CD4-positive, alpha-beta memory T cell (primary cell): ENCODE results near the gene AK1. TPM values are rescaled to one million over a fixed set of nuclear protein-coding genes. Genes with fewer than 3 reads are reported as not detected.
A peak's percentile ranks its signal among the peaks of the same experiment; 100 is the strongest.

Source experiments
- CTCF ChIA-PET: fragments of 350-600 bp; sonication (Branson Sonifier 250); formaldehyde crosslinking; loops from one replicate; lab custom pipeline; 2021; ENCODE audit warnings: inconsistent platforms; ENCODE audit not compliant: partially characterized antibody; lab: Charles Lee
- POLR2A ChIA-PET: fragments of 350-600 bp; sonication (Branson Sonifier 250); formaldehyde crosslinking; loops from one replicate; lab custom pipeline; 2021; ENCODE audit not compliant: partially characterized antibody; lab: Charles Lee
- DNase-seq, 5 donors: peaks; one replicate each; pipeline versions ENCODE4 v3.0.0 to v3.0.0-alpha.2; 2020 to 2022; ENCODE audit warnings: mixed read lengths in 1 of 5
- H3K27ac ChIP-seq: one replicate; pipeline ENCODE4 v1.7.0; 2013; ENCODE audit warnings: low read depth, low read length
- H3K27me3 ChIP-seq: 2 replicates; pipeline ENCODE4 v1.7.0; 2013; ENCODE audit warnings: mild to moderate bottlenecking, low read length, moderate library complexity; ENCODE audit not compliant: insufficient read depth
- H3K36me3 ChIP-seq: 2 replicates; pipeline ENCODE4 v1.7.0; 2013; ENCODE audit warnings: mild to moderate bottlenecking, low read length, moderate library complexity; ENCODE audit not compliant: insufficient read depth
- H3K4me1 ChIP-seq: 2 replicates; pipeline ENCODE4 v1.7.0; 2013; ENCODE audit warnings: mild to moderate bottlenecking, low read length, moderate library complexity; ENCODE audit not compliant: insufficient read depth
- H3K4me3 ChIP-seq, 2 donors: one replicate each; pipeline ENCODE4 v1.7.0; 2013; ENCODE audit warnings: low read length in 2 of 2, mild to moderate bottlenecking in 1 of 2
- H3K9me3 ChIP-seq, 2 donors: one replicate each; pipeline ENCODE4 v1.7.0; 2013; ENCODE audit warnings: low read length in 2 of 2, control low read depth in 1 of 2; ENCODE audit not compliant: control insufficient read depth in 1 of 2
- H3K27ac Mint-ChIP-seq, 7 donors: one replicate each; pipeline ENCODE4 v1.8.0; 2020 to 2021; ENCODE audit warnings: mixed read lengths in 7 of 7, mild to moderate bottlenecking in 6 of 7, inconsistent platforms in 3 of 7, moderate library complexity in 3 of 7
- H3K27me3 Mint-ChIP-seq, 2 donors: one replicate each; pipeline ENCODE4 v1.8.0; 2020 to 2021; ENCODE audit warnings: mixed read lengths in 2 of 2
- H3K36me3 Mint-ChIP-seq, 2 donors: one replicate each; pipeline ENCODE4 v1.8.0; 2020 to 2021; ENCODE audit warnings: mixed read lengths in 2 of 2, inconsistent platforms in 1 of 2, mild to moderate bottlenecking in 1 of 2
- H3K4me1 Mint-ChIP-seq, 4 donors: one replicate each; pipeline ENCODE4 v1.8.0; 2020 to 2021; ENCODE audit warnings: mixed read lengths in 4 of 4, mild to moderate bottlenecking in 1 of 4
- H3K4me3 Mint-ChIP-seq, 8 donors: one replicate each; pipeline ENCODE4 v1.8.0; 2020 to 2021; ENCODE audit warnings: mixed read lengths in 8 of 8, mild to moderate bottlenecking in 7 of 8, moderate library complexity in 6 of 8, inconsistent platforms in 3 of 8
- H3K9me3 Mint-ChIP-seq, 8 donors: one replicate each; pipeline ENCODE4 v1.8.0; 2020 to 2021; ENCODE audit warnings: mixed read lengths in 8 of 8, mild to moderate bottlenecking in 5 of 8, inconsistent platforms in 3 of 8, moderate library complexity in 1 of 8
- intact Hi-C: fragments of 100-400 bp; cut with micrococcal nuclease; formaldehyde crosslinking; loops from one replicate; pipeline ENCODE4 v1.15.1; 2023
- polyA plus RNA-seq, 2 donors: library from polyadenylated mRNA; unstranded; fragments of 300-500 nt; fragmentation: Illumina TruSeq; gene quantifications; one replicate each; pipeline ENCODE4 v1.2.3, GENCODE V29; 2021
- total RNA-seq, 2 experiments: library from RNA; stranded (reverse); gene quantifications; one replicate each; pipeline ENCODE4 v1.2.3, GENCODE V29; 2021

The AK1 gene
- total and polyA plus RNA-seq, 4 experiments from 2014 or later = 0.53 to 62.7 (median 58.1) TPM; not detected in 1

GRCh38 chr9:127916720-127917581 is 39.5 kb upstream of the AK1 start, which contains the start of gene ST6GALNAC4:
Gene ST6GALNAC4, minus strand, starts transcription at chr9:127917041. Its CDS starts 622 bp downstream, at chr9:127916419.
- peak; percentile 90 to 93 (median 91) for DNase-seq
- POLR2A ChIA-PET = interaction anchor here (0.6 to 6.3 kb wide), 17 partner anchors 9 to 309 kb away, joined by 3 to 87 read pairs (median 4); partner anchors contain the start of genes CDK9, DPM2, PIP5KL1 and PTRH1
- no peaks in the 10 kb centered on the region for H3K27me3 Mint-ChIP-seq
- no peaks in the 10 kb centered on the region for H3K9me3 ChIP-seq
- peaks cover 7 to 17% of the 10 kb centered on the region in 2 donors for H3K36me3 Mint-ChIP-seq
- H3K27me3 ChIP-seq = no peaks in the 10 kb centered on the region
- peak within 1 kb of the TSS; percentile 63 to 84 (median 79) for H3K27ac Mint-ChIP-seq
- peaks cover 12 to 65% (median 39%) of the 10 kb centered on the region in 4 donors for H3K4me1 Mint-ChIP-seq
- intact Hi-C loops = loop anchor here (1.0 to 5.0 kb wide), 8 partner anchors 11 to 415 kb away; partner anchors contain the start of genes FPGS, PIP5KL1, STXBP1 and TOR2A
- peak within 1 kb of the TSS; percentile 66 to 76 for H3K4me3 ChIP-seq
- H3K4me3 Mint-ChIP-seq = peak within 1 kb of the TSS; percentile 78 to 88 (median 84)
- H3K4me1 ChIP-seq = peaks cover 38% of the 10 kb centered on the region
- CTCF ChIA-PET = interaction anchor here (0.8 to 4.3 kb wide), 11 partner anchors 9 to 339 kb away, joined by 3 to 30 read pairs (median 5); partner anchors contain the start of genes ST6GALNAC6 and TOR2A
- H3K9me3 Mint-ChIP-seq = no peaks in the 10 kb centered on the region
- H3K36me3 ChIP-seq = no peaks in the 10 kb centered on the region
- H3K27ac ChIP-seq = peak within 1 kb of the TSS; percentile 52

GRCh38 chr9:127915801-127916719 is 38.6 kb upstream of the AK1 start:
- H3K4me1 Mint-ChIP-seq = peaks cover 12 to 67% (median 37%) of the 10 kb centered on the region in 4 donors
- H3K27me3 ChIP-seq = no peaks in the 10 kb centered on the region
- peak overlapping the region; percentile 63 to 84 (median 79) for H3K27ac Mint-ChIP-seq
- H3K4me3 Mint-ChIP-seq = peak overlapping the region; percentile 78 to 84 (median 82)
- no peaks in the 10 kb centered on the region for H3K9me3 ChIP-seq
- peak overlapping the region; percentile 66 to 76 for H3K4me3 ChIP-seq
- H3K4me1 ChIP-seq = peaks cover 31% of the 10 kb centered on the region
- H3K36me3 ChIP-seq = no peaks in the 10 kb centered on the region
- peak overlapping the region; percentile 52 for H3K27ac ChIP-seq
- ChIA-PET CTCF (interaction anchor here (0.8 to 4.3 kb wide), 10 partner anchors 10 to 338 kb away, joined by 3 to 30 read pairs (median 6); partner anchors contain the start of genes ST6GALNAC6 and TOR2A), POLR2A (interaction anchor here (0.5 to 6.3 kb wide), 14 partner anchors 10 to 296 kb away, joined by 3 to 87 read pairs (median 4); partner anchors contain the start of genes CDK9, DPM2, ENG and PIP5KL1)
- intact Hi-C loops = loop anchor here (2.0 to 5.0 kb wide), 5 partner anchors 13 to 414 kb away; partner anchors contain the start of genes FPGS and STXBP1
- peaks cover 11 to 24% of the 10 kb centered on the region in 2 donors for H3K36me3 Mint-ChIP-seq
- peak in 1 of 5 donors; percentile 65 for DNase-seq
- no peaks in the 10 kb centered on the region for H3K27me3 Mint-ChIP-seq
- H3K9me3 Mint-ChIP-seq = no peaks in the 10 kb centered on the region

GRCh38 chr9:127915325-127915752 is 37.9 kb upstream of the AK1 start:
- H3K36me3 ChIP-seq = no peaks in the 10 kb centered on the region
- Mint-ChIP-seq H3K9me3 (no peaks in the 10 kb centered on the region), H3K4me3 (peak overlapping the region in 7 of 8 donors; percentile 31 to 84 (median 82)), H3K4me1 (peaks cover 18 to 73% (median 43%) of the 10 kb centered on the region in 4 donors), H3K36me3 (peaks cover 17 to 30% of the 10 kb centered on the region in 2 donors), H3K27me3 (no peaks in the 10 kb centered on the region), H3K27ac (peak overlapping the region in 6 of 7 donors; percentile 59 to 84 (median 69))
- intact Hi-C loops = loop anchor here (5.0 kb wide), 3 partner anchors 43 to 413 kb away; partner anchors contain the start of gene STXBP1
- no peak overlapping the region for H3K4me3 ChIP-seq
- H3K27me3 ChIP-seq = no peaks in the 10 kb centered on the region
- H3K27ac ChIP-seq = no peak overlapping the region
- peaks cover 35% of the 10 kb centered on the region for H3K4me1 ChIP-seq
- POLR2A ChIA-PET = interaction anchor here (0.5 to 6.3 kb wide), 8 partner anchors 11 to 296 kb away, joined by 3 to 87 read pairs (median 10); partner anchors contain the start of genes CDK9, DPM2, ENG and TOR2A
- DNase-seq = peak in 1 of 5 donors; percentile 13
- no peaks in the 10 kb centered on the region for H3K9me3 ChIP-seq
- CTCF ChIA-PET = interaction anchor here (1.7 to 4.3 kb wide), 5 partner anchors 11 to 180 kb away, joined by 4 to 30 read pairs (median 5); partner anchors contain the start of gene TOR2A

DNA sequence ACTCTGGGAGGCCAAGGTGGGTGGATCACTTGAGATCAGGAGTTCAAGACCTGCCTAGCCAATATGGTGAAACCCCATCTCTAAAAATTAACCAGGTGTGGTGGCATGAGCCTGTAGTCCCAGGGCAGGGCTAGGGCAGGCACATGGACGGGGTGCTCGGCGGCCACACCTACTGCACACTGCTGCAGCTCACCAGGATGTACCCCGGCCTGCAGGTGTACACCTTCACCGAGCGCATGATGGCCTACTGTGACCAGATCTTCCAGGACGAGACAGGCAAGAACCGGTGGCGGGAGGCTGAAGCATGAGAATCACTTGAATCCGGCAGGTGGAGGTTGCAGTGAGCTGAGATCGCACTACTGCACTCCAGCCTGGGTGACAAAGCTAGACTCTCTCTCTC is 36.2 kb upstream of the AK1 start:
- DNase-seq = no peak
- H3K9me3 Mint-ChIP-seq = no peaks in the 10 kb centered on the region
- H3K27me3 ChIP-seq = no peaks in the 10 kb centered on the region
- H3K4me1 Mint-ChIP-seq = peaks cover 13 to 63% (median 37%) of the 10 kb centered on the region in 4 donors
- no peak overlapping the region for H3K4me3 Mint-ChIP-seq
- no peak overlapping the region for H3K4me3 ChIP-seq
- no peak overlapping the region for H3K27ac ChIP-seq
- peaks cover 35% of the 10 kb centered on the region for H3K4me1 ChIP-seq
- intact Hi-C loops = no loop called here
- POLR2A ChIA-PET = interaction anchor here (5.5 to 6.3 kb wide), 2 partner anchors 9 to 17 kb away, joined by 25 to 87 read pairs; no protein-coding TSS in a partner anchor
- no peaks in the 10 kb centered on the region for H3K9me3 ChIP-seq
- H3K36me3 ChIP-seq = no peaks in the 10 kb centered on the region
- CTCF ChIA-PET = interaction anchor here (0.6 to 2.2 kb wide), 5 partner anchors 8 to 305 kb away, joined by 4 to 9 read pairs (median 6); partner anchors contain the start of gene TOR2A
- H3K36me3 Mint-ChIP-seq = peaks cover 17 to 32% of the 10 kb centered on the region in 2 donors
- peak overlapping the region in 1 of 7 donors; percentile 35 for H3K27ac Mint-ChIP-seq
- no peaks in the 10 kb centered on the region for H3K27me3 Mint-ChIP-seq

DNA sequence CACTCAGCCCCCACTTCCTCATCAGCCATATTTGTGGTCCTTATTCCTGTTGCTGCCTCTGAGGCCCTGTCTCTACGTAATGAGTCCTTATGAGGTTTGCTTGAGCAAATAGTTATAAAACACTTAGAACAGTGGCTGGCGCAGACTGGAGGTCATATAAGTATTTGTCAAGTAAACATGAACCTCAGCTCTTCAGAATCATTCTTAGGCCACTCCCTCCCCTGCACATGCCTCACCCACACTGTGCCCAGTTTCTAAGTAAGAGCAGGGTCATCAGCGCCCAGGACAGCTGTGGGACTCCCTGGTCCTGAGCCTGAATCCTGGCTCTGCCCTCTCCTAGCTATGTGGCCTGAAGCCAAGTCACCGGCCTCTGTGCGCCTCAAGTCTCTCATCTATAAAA is 35.4 kb upstream of the AK1 start:
- peaks cover 11 to 55% (median 32%) of the 10 kb centered on the region in 4 donors for H3K4me1 Mint-ChIP-seq
- ChIA-PET CTCF (interaction anchor here (1.1 to 2.2 kb wide), 4 partner anchors 9 to 179 kb away, joined by 3 to 9 read pairs (median 6); partner anchors contain the start of gene TOR2A), POLR2A (interaction anchor here (5.5 to 6.3 kb wide), 2 partner anchors 9 to 16 kb away, joined by 25 to 87 read pairs; no protein-coding TSS in a partner anchor)
- H3K9me3 Mint-ChIP-seq = no peaks in the 10 kb centered on the region
- H3K4me3 Mint-ChIP-seq = no peak overlapping the region
- intact Hi-C loops = no loop called here
- Histone ChIP-seq H3K9me3 (no peaks in the 10 kb centered on the region), H3K36me3 (no peaks in the 10 kb centered on the region), H3K4me1 (peaks cover 34% of the 10 kb centered on the region), H3K27ac (no peak overlapping the region), H3K27me3 (no peaks in the 10 kb centered on the region), H3K4me3 (no peak overlapping the region)
- no peaks in the 10 kb centered on the region for H3K27me3 Mint-ChIP-seq
- peak overlapping the region in 2 of 7 donors; percentile 12 to 62 for H3K27ac Mint-ChIP-seq
- peaks cover 17 to 32% of the 10 kb centered on the region in 2 donors for H3K36me3 Mint-ChIP-seq
- DNase-seq = no peak

- no peaks in the 10 kb centered on the region for H3K27me3 Mint-ChIP-seq
- no peak overlapping the region for H3K27ac ChIP-seq
- peaks cover 17 to 34% of the 10 kb centered on the region in 2 donors for H3K36me3 Mint-ChIP-seq
- H3K4me1 Mint-ChIP-seq = peaks cover 10 to 49% (median 29%) of the 10 kb centered on the region in 4 donors
- POLR2A ChIA-PET = interaction anchor here (6.3 kb wide), 1 partner anchor 8 kb away, joined by 87 read pairs; no protein-coding TSS in a partner anchor
- H3K36me3 ChIP-seq = no peaks in the 10 kb centered on the region
- intact Hi-C loops = no loop called here
- H3K4me3 ChIP-seq = no peak overlapping the region
- H3K27ac Mint-ChIP-seq = peak overlapping the region in 2 of 7 donors; percentile 30 to 42
- CTCF ChIA-PET = interaction anchor here (1.1 to 1.8 kb wide), 3 partner anchors 9 to 178 kb away, joined by 3 to 7 read pairs (median 6); partner anchors contain the start of gene TOR2A
- no peaks in the 10 kb centered on the region for H3K9me3 ChIP-seq
- H3K9me3 Mint-ChIP-seq = no peaks in the 10 kb centered on the region
- no peaks in the 10 kb centered on the region for H3K27me3 ChIP-seq
- no peak overlapping the region for H3K4me3 Mint-ChIP-seq
- DNase-seq = no peak
- H3K4me1 ChIP-seq = peaks cover 34% of the 10 kb centered on the region
These were observed 34.8 kb upstream of the AK1 start for GRCh38 chr9:127912296-127912695.
